ENCODE results near the gene CSRNP3.

The CSRNP3 gene, protein sequence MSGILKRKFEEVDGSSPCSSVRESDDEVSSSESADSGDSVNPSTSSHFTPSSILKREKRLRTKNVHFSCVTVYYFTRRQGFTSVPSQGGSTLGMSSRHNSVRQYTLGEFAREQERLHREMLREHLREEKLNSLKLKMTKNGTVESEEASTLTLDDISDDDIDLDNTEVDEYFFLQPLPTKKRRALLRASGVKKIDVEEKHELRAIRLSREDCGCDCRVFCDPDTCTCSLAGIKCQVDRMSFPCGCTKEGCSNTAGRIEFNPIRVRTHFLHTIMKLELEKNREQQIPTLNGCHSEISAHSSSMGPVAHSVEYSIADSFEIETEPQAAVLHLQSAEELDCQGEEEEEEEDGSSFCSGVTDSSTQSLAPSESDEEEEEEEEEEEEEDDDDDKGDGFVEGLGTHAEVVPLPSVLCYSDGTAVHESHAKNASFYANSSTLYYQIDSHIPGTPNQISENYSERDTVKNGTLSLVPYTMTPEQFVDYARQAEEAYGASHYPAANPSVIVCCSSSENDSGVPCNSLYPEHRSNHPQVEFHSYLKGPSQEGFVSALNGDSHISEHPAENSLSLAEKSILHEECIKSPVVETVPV

DNA sequence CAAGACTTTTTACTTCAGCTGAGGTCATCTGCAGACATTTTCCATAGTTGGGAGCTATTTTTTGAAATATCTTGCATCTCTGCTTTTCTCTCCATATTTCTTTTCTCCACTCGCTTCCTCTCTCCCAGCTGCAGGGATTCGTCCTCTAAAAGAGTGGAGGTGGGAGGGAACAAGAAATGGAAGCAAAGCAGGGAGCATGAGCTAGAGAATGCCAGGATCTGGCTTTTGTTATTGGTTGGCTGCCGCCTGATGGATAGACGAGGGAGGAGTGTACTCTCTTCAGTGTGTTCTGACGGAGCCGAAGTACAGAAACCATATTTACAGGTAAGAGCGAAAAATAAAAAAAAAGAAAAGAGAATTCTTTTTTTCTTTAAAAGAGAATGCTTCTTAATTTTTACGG is at the start of gene CSRNP3:
Gene CSRNP3, plus strand, starts transcription at position 282 of the 400 bp plus-strand sequence. CDS start 125,368 bp downstream, outside the sequence.
- H3K27me3 ChIP-seq (ENCODE audit: insufficient read depth, low read length), result no peaks in the 10 kb centered on the region
- H2AFZ ChIP-seq (ENCODE audit: low read length, unreplicated experiment), result peak within 1 kb of the TSS; percentile 84
- H3K36me3 ChIP-seq (ENCODE audit: insufficient read depth, low read length), result no peaks in the 10 kb centered on the region
- no peaks in the 10 kb centered on the region for H3K79me2 ChIP-seq (ENCODE audit: control insufficient read depth, insufficient read depth, low read length, unreplicated experiment)
- no peak within 1 kb of the TSS for H3K27ac ChIP-seq (ENCODE audit: low read depth, low read length)
- H3K4me1 ChIP-seq (ENCODE audit: control insufficient read depth, insufficient read depth, low read length, unreplicated experiment), result peaks cover 4% of the 10 kb centered on the region
- peak within 1 kb of the TSS; percentile 84 for H3K4me3 ChIP-seq (ENCODE audit: low read depth, low read length)

DNA sequence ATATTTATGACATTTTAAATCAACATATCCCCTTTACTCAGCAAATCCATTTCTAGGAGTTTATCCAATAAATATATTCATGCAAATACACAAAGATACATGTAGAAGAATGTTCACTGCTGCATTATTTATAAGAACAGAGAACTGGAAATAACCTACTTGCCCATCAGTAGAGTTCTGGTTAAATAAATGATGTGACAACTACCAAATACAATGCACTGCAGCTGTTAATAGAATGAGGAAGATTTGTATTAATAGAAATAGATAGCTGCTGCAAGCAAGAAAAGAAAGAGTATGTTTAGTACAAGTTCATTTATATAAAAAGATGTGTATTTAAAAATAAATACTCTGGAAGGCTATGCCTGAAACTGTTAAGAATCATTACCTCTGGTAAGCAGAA is 49.3 kb upstream of the CSRNP3 start:
- Histone ChIP-seq H3K27ac (ENCODE audit: low read depth, low read length) (no peak overlapping the region), H3K36me3 (ENCODE audit: insufficient read depth, low read length) (no peaks in the 10 kb centered on the region), H3K4me3 (ENCODE audit: low read depth, low read length) (no peak overlapping the region), H2AFZ (ENCODE audit: low read length, unreplicated experiment) (no peak overlapping the region), H3K4me1 (ENCODE audit: control insufficient read depth, insufficient read depth, low read length, unreplicated experiment) (no peaks in the 10 kb centered on the region), H3K27me3 (ENCODE audit: insufficient read depth, low read length) (no peaks in the 10 kb centered on the region), H3K79me2 (ENCODE audit: control insufficient read depth, insufficient read depth, low read length, unreplicated experiment) (no peaks in the 10 kb centered on the region)

DNA sequence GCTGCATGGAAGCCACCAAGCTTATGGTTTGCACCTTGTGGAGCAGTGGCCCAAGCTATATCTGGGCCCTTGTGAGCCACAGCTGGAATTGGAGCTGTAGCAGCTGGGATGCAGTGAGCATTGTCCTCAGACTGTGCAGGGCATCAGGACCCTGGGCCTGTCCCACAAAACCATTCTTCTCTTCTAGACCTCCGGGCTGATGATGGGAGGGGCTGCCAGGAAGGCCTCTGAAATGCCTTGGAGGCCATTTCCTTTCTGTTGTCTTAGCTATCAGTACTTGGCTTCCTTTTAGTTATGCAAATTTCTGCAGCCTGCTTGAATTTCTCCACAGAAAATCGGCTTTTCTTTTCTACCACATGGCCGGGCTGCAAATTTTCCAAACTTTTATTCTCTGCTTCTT is 46.4 kb upstream of the CSRNP3 start:
- Histone ChIP-seq H3K36me3 (ENCODE audit: insufficient read depth, low read length) (no peaks in the 10 kb centered on the region), H3K27me3 (ENCODE audit: insufficient read depth, low read length) (no peaks in the 10 kb centered on the region), H2AFZ (ENCODE audit: low read length, unreplicated experiment) (no peak overlapping the region), H3K27ac (ENCODE audit: low read depth, low read length) (no peak overlapping the region), H3K79me2 (ENCODE audit: control insufficient read depth, insufficient read depth, low read length, unreplicated experiment) (no peaks in the 10 kb centered on the region), H3K4me1 (ENCODE audit: control insufficient read depth, insufficient read depth, low read length, unreplicated experiment) (no peaks in the 10 kb centered on the region), H3K4me3 (ENCODE audit: low read depth, low read length) (no peak overlapping the region)

DNA sequence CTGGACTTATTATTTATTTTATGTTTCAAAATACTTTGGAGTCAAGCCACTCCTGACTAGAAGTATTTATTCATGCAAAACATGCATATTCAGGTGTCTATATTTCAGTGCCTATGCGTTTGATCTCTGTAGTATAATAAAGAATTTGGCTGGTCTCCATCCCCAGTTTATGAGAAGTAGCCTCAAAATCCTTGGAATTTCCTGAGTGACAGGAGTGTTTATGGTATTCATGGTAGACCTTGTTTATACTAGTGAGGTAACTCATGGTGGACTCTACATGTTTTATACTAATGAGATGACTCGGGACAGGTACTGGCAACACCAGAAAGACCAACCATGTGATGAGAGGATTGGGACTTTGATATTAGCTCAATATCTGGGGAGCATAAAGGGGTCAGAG is 43.9 kb upstream of the CSRNP3 start:
- H3K4me3 ChIP-seq (ENCODE audit: low read depth, low read length), result no peak overlapping the region
- H3K79me2 ChIP-seq (ENCODE audit: control insufficient read depth, insufficient read depth, low read length, unreplicated experiment), result no peaks in the 10 kb centered on the region
- H3K27ac ChIP-seq (ENCODE audit: low read depth, low read length), result no peak overlapping the region
- no peaks in the 10 kb centered on the region for H3K27me3 ChIP-seq (ENCODE audit: insufficient read depth, low read length)
- H3K36me3 ChIP-seq (ENCODE audit: insufficient read depth, low read length), result no peaks in the 10 kb centered on the region
- no peaks in the 10 kb centered on the region for H3K4me1 ChIP-seq (ENCODE audit: control insufficient read depth, insufficient read depth, low read length, unreplicated experiment)
- no peak overlapping the region for H2AFZ ChIP-seq (ENCODE audit: low read length, unreplicated experiment)

DNA sequence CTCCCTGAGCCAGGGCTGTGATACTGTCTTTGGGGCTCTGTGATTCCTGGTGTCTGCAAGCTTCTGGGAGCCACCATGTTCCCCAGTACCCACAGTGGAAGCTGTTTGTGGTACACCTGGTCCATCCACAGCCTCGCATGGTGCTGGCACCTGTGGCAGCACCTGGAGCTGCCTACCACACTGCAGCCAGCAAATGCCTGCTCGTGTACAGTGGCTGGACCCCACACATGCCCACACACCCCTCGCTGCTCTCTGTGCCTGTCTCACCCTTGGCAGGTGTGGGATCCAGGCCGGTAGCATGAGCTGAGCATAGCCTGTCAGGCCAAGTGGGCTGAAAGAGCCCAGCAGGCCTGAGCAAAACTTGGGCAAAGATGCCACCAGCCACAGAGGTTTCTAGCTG is 41.8 kb upstream of the CSRNP3 start:
- no peaks in the 10 kb centered on the region for H3K27me3 ChIP-seq (ENCODE audit: insufficient read depth, low read length)
- no peaks in the 10 kb centered on the region for H3K36me3 ChIP-seq (ENCODE audit: insufficient read depth, low read length)
- H3K4me3 ChIP-seq (ENCODE audit: low read depth, low read length), result no peak overlapping the region
- no peaks in the 10 kb centered on the region for H3K79me2 ChIP-seq (ENCODE audit: control insufficient read depth, insufficient read depth, low read length, unreplicated experiment)
- H3K4me1 ChIP-seq (ENCODE audit: control insufficient read depth, insufficient read depth, low read length, unreplicated experiment), result no peaks in the 10 kb centered on the region
- no peak overlapping the region for H2AFZ ChIP-seq (ENCODE audit: low read length, unreplicated experiment)
- H3K27ac ChIP-seq (ENCODE audit: low read depth, low read length), result no peak overlapping the region

DNA sequence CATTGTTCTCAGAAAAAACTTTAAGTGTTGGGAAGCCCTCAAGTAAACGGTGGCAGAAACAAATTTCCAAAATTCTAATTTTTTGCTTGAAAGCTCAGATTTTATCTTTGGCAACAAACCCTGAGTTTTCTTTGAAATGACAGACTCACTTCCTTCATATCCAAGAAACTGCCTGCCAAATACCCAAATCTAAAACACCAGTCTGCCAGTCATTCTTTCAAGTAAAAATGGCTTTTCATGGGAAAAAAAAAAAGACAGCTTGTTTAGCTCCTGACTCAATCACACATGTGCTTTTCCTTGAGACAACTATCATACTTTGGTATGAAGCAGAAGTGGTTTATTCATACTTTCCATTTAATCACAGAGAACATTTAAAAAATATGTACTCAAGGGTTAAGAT is 40.6 kb upstream of the CSRNP3 start:
- Histone ChIP-seq H3K27me3 (ENCODE audit: insufficient read depth, low read length) (no peaks in the 10 kb centered on the region), H3K4me3 (ENCODE audit: low read depth, low read length) (no peak overlapping the region), H3K27ac (ENCODE audit: low read depth, low read length) (peak overlapping the region; percentile 22; the same call in 1 of the 2 replicates), H3K36me3 (ENCODE audit: insufficient read depth, low read length) (no peaks in the 10 kb centered on the region), H3K79me2 (ENCODE audit: control insufficient read depth, insufficient read depth, low read length, unreplicated experiment) (no peaks in the 10 kb centered on the region), H2AFZ (ENCODE audit: low read length, unreplicated experiment) (no peak overlapping the region), H3K4me1 (ENCODE audit: control insufficient read depth, insufficient read depth, low read length, unreplicated experiment) (no peaks in the 10 kb centered on the region)

DNA sequence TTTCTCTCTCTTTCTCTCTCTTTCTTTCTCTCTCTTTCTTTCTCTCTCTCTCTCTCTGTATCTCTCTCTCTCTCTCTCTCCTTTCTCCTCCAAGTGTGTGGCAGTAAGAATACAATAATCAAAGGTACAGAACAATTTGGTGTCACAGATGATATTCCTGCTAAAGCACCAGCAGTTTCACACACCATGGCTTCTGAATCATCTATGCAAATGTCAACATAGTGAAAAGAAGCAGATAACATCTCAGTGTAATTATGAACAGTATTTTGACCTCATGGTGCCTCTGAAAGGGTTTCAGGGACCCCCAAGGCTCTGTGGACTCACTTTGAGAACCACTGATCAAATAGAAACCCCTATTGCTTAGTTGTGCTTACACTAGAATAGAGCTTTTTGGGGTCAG is 38.5 kb upstream of the CSRNP3 start:
- no peaks in the 10 kb centered on the region for H3K4me1 ChIP-seq (ENCODE audit: control insufficient read depth, insufficient read depth, low read length, unreplicated experiment)
- H3K36me3 ChIP-seq (ENCODE audit: insufficient read depth, low read length), result no peaks in the 10 kb centered on the region
- no peaks in the 10 kb centered on the region for H3K79me2 ChIP-seq (ENCODE audit: control insufficient read depth, insufficient read depth, low read length, unreplicated experiment)
- no peak overlapping the region for H3K27ac ChIP-seq (ENCODE audit: low read depth, low read length)
- no peaks in the 10 kb centered on the region for H3K27me3 ChIP-seq (ENCODE audit: insufficient read depth, low read length)
- H3K4me3 ChIP-seq (ENCODE audit: low read depth, low read length), result no peak overlapping the region
- H2AFZ ChIP-seq (ENCODE audit: low read length, unreplicated experiment), result no peak overlapping the region

DNA sequence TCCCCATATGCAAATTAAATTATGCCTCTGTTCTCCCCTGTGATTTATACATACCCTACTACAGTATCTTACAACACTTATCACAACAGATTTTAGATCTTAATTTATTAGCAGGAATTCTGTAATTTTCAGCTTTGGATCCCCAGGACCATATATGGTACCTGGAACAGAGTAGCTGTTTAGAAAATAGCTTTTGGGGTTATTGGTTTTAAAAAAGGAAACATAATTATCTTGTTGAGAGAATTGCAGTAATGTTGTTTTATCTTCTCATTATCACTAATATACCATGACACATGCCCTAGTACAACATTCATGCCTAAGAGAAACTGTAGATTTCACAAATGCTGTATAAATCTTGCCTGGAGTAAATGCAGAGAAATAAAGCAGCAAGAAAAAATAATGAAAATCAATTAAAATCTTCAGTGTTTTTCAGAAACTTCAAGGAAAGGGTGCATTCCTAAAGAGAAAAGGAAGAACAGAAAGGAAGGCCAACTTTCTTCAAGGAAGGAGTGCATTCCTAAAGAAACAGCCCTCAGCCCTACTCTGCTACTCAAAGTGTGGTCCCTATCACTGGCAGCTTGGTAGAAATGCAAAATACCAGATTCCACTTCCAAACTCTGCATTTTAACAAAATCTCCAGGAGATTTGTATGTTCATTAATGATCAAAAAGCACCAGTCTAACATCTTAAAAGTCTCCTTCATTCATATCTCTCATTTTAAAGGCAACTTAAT is 37.1 kb upstream of the CSRNP3 start:
- no peaks in the 10 kb centered on the region for H3K27me3 ChIP-seq (ENCODE audit: insufficient read depth, low read length)
- no peak overlapping the region for H3K4me3 ChIP-seq (ENCODE audit: low read depth, low read length)
- no peak overlapping the region for H2AFZ ChIP-seq (ENCODE audit: low read length, unreplicated experiment)
- no peaks in the 10 kb centered on the region for H3K4me1 ChIP-seq (ENCODE audit: control insufficient read depth, insufficient read depth, low read length, unreplicated experiment)
- no peaks in the 10 kb centered on the region for H3K36me3 ChIP-seq (ENCODE audit: insufficient read depth, low read length)
- no peaks in the 10 kb centered on the region for H3K79me2 ChIP-seq (ENCODE audit: control insufficient read depth, insufficient read depth, low read length, unreplicated experiment)
- H3K27ac ChIP-seq (ENCODE audit: low read depth, low read length), result no peak overlapping the region

DNA sequence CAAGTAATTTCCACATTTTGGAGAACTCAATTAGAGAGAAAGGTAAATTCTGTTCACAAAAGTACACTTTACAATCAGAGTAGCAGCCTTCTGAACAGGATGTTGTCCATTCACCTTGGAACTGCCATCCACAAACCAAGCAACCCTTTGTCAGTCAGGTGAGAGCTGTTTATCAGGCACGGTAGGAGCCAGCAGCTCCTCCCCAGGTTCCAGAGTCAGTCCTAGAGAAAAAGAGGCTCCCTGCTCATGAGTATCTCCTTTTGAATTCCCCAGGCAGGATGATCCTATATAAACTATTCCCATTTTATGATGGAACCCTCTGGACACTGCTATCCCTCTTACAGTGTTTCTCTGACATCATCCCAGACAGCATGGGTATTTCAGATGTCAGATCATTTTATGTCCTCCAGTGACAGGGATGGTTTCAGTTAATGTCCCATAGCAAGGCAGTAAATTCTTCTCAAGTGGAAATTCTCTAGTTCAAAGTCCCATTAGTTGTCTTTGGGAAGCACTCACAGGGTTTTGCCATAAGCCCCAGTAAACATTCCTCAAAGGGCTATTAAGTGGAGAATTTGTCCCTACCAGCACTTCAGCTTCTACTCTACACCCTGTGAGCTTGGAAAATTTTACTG is 34.5 kb upstream of the CSRNP3 start:
- Histone ChIP-seq H3K27me3 (ENCODE audit: insufficient read depth, low read length) (no peaks in the 10 kb centered on the region), H2AFZ (ENCODE audit: low read length, unreplicated experiment) (no peak overlapping the region), H3K4me3 (ENCODE audit: low read depth, low read length) (no peak overlapping the region), H3K4me1 (ENCODE audit: control insufficient read depth, insufficient read depth, low read length, unreplicated experiment) (no peaks in the 10 kb centered on the region), H3K36me3 (ENCODE audit: insufficient read depth, low read length) (no peaks in the 10 kb centered on the region), H3K27ac (ENCODE audit: low read depth, low read length) (no peak overlapping the region), H3K79me2 (ENCODE audit: control insufficient read depth, insufficient read depth, low read length, unreplicated experiment) (no peaks in the 10 kb centered on the region)

DNA sequence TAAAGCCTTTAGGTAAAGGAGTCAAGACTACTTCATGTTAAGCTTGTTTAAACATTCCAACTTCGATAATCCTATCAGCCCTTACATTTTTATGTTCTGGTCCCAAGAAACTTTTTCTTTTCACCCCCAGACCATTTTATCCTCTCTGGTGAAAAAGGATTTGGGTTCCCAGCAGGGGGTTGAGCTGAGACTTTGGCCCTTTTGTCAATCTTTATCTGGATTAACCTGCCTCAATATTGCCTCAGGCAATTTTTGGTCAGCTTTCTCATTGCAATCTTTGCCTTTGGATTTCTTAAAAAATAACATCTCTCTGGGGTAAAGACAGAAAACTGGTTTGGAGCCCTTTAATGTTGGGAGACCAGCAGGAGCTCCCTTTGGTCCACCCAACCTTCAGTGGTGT is 33.9 kb upstream of the CSRNP3 start:
- Histone ChIP-seq H3K27me3 (ENCODE audit: insufficient read depth, low read length) (no peaks in the 10 kb centered on the region), H3K79me2 (ENCODE audit: control insufficient read depth, insufficient read depth, low read length, unreplicated experiment) (no peaks in the 10 kb centered on the region), H3K4me3 (ENCODE audit: low read depth, low read length) (no peak overlapping the region), H3K27ac (ENCODE audit: low read depth, low read length) (no peak overlapping the region), H3K4me1 (ENCODE audit: control insufficient read depth, insufficient read depth, low read length, unreplicated experiment) (no peaks in the 10 kb centered on the region), H3K36me3 (ENCODE audit: insufficient read depth, low read length) (no peaks in the 10 kb centered on the region), H2AFZ (ENCODE audit: low read length, unreplicated experiment) (no peak overlapping the region)
